GM08714 (cell line): ENCODE data around the gene CHST1.

Source experiments
- H3K4me3 ChIP-seq: fragments of 200-500 bp; sonication (Bioruptor generic); 2 replicates; pipeline ENCODE4 v1.5.1; 2014; ENCODE audit warnings: mild to moderate bottlenecking, low read length, inconsistent platforms
- ZNF274 ChIP-seq: IDR thresholded peaks from 2 replicates; pipeline ENCODE4 v1.6.1; 2012; ENCODE audit warnings: mild to moderate bottlenecking, low read depth, low read length

Gene CHST1

DNA sequence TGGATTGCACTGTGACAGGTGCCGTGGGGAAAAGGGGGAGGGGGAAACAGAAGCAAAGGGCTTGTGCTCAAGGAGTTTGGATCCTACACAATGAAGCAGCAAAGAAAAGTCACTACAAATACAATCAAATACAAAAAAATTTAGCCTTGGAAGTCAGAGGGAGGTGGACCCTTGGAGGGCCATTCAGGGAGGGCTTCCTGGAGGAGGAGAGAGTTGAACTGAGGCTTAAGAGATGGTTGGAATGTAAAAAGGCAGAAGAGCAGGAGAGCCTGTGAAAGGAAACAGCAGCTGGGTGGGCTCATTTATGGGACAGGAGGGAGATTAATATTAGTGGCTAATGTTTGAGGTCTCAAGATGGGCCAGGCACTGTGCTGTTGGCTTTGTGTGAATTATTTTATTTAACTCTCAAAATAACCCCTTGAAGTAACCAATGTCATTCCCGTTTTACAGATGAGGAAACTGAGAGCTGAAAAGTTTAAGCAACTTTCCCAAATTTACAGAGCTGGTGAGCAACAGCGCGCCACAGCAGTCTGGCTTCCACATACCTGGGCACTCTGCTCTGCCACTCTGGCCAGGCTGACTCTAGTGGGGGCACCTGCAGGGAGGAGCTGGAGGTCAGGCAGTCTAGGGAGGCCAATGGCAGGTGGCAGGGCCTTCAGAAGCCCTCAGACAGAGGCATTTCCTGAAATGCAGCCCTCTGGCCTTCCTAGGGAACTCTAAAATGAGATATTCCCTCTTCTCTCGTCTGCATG is 2.7 kb upstream of the CHST1 start:
- H3K4me3 ChIP-seq, result no peak overlapping the region
- no peak for TF ChIP-seq ZNF274

DNA sequence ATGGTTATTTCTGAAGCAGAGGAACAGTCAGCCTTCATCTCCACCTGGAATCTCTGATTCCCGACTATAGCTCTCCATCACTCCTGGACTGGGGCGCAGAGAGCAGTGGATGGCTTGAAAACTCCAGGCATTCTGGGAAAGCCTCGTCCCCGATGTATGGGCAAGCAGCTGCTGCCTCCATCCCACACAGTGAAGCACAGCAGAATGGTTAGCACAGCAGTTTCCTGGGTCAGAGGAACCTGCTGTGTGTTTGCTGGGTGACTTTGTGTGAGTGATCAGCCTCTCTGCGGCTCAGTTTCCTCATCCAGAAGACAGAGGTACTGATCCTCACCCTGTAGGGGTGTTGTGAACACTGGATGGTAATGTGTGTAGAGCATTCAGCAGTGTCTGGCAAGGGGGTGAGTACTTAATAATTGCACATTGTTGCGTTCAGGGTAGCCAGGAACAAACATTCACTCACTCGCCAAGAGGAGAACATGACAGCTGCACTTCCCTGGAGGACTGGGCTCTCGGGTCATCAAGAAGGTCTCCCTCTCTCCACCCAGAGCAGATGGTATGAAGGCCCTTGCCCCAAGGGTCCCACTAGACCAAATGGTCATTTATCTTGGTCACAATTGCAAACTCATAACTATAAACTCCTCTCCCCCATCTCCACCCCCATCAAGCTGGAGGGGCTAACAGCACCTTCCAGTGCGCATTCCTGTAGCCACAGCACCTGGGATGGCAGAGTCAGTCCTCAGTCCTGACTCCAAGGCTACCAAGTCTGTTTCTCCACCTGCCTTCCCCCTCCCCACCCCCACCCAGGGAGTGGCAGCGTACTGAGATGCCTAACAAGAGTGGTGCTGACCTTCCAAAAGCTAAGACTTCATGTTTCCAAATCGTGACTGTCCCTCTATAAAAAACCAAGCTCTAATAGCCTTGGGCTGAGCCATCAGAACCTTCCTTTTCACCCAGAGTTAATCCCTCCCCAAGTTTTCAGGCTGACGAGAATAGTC is 1.5 kb upstream of the CHST1 start:
- no peak for TF ChIP-seq ZNF274
- no peak overlapping the region for H3K4me3 ChIP-seq

DNA sequence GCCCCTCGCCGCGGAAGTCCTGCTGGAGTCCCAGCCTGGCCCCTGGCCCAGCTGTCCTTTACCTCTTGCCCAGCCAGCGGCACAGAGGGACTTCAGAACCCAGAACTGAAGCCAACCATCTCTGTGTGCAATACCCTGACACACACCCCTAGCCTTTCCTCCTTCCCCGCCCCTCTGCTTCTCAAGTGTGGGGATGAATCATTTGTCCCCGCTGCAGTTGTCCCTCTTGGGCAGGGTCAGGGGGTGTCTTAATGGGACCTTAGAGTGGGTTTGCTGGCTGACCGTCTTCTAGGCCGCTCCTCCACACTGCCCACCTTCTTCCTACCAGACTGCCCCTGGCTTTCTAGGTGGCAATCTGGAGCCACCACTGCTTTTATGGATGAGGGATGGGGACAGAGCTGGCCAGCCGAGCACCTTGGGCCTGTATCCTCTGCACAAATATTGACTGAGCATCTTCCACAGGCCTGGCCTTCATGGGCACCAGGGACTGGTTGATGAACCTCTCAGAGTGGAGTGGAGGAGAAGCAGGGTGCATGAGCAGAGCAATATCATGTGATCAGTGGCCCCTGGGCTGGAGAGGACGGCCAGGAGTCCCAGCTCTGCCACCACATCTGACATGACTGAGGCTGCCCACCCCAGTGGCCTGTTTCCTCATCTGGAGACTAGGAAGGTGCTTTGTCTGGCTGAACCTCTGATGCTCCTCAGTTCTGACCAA is 668 bp upstream of the CHST1 start:
- H3K4me3 ChIP-seq, result no peak overlapping the region

DNA sequence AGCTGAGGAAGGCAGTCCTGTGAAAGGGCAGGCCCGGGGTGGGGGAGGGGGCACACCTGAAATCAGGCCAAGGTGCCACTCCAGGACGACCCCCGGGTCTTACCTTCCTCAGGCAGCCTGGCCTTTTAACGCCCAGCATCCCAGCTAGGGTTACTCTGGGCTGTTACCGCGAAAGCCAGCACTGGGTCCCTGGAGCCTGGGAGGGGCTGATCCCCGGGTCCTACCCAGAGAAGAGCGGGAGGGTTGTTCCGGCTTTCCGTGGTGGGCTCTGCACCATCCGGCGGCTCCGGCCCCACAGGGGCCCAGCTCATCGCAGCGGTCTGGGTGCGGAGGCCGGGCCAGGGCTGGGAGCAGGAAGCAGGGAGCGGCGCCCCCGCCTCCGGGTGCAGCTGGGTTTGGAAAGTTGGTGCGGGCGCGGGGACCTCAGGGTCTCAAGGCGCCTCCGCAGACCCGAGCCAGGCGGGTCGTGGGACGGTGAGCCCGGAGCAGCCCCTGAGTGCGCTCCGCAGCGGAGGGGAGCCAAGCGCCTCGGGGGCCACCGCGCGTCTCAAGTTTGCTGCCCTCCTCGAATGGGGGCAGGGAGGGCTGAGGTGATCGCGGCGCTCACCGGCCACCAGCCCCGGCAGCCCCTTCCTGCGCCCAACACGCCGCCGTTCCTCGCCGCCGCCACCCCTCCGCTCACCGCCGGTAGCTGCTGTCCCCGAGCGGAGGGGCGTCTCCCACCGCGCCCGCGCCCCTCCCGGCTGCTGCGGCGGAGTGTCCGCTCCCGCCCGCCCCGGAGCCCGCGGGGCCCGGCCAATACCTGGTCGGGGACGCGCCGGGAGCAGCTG is 831 bp downstream of the CHST1 start:
- TF ChIP-seq ZNF274, result no peak
- H3K4me3 ChIP-seq, result no peak overlapping the region; the same call in 1 of the 2 replicates

More for the DNA sequence above, 668 bp upstream of the CHST1 start:
- TF ChIP-seq ZNF274, result no peak

DNA sequence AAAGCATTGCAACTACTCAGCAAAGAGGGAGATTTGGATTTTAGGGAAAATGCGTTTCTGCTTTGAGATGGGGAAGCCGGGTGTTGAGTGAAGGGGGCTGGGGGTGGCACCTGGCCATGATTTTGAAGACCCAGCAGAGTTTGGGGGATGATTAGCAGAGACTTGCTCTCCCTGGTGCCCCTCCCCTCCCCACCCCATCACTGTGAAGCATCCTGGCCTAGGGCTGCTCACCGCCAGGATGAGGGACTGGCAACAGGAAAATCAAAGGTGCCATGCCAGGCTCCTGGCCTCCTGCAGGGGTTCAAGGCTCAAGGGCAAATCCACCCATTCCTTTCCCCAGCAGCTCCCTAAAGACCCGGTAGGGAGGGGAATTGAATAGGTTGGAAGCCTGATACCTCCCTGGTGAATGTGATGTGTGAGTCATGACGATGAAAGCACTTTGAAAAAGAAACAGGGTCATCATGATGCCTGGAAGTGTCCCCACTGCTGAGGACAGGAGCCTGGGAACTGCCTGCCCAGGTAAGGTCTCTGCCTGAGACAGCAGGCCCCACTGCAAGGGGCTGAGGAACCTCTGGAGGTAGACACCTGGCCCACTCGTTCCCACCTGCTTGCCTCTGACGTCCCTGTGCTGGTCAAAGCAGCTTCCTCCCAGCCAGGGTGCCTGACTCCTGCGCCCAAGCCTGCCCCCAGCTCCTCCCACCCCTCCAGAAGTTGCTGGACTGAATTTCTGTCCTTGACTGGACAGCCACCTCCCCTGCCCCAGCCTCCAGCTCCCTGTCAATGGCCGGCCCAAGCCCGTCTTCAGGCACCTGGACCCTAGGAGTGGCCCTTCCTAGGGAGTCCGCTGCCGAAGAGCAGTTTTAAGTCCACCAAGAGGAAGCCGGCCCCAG is 1.7 kb downstream of the CHST1 start:
- TF ChIP-seq ZNF274, result no peak
- no peak overlapping the region for H3K4me3 ChIP-seq

DNA sequence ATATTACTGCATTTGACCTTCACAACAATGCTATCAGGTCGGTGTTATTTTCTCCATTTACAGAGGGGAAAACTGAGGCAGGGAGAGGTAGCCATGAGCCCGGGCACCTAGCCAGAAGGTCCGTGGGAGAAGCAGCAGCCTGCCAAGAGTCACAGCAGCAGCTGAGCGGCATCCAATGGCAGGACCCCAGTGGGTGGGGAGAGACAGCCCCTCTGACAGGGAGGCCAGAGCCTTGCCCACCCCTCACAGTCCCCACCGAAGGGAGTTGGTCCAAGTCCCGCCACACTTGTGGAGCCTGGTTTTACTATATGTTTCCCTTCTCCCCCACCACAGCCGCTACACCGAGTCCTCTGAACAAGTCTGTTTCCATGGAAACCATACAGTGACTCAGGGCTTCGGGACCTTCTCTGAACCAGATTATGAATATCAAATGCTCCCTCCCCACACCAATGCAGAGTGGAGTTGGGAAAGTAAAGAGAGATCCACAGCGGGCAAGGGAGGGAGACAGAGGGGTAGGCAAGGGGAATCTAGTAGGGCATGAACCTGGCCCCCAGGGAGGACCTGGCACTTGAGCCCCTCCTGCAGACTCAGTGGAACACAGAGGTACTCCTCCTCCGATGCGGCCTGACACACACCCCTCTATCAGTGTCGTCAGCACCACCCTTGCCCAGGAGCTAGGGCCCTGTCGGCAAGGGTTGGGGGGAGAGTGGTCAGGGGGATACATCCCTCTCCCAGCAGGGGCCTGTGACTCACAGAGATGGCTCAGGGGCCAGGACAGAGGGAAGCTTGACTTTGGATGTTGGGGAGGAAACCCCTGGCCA is 2.5 kb downstream of the CHST1 start:
- H3K4me3 ChIP-seq, result no peak overlapping the region
- TF ChIP-seq ZNF274, result no peak

DNA sequence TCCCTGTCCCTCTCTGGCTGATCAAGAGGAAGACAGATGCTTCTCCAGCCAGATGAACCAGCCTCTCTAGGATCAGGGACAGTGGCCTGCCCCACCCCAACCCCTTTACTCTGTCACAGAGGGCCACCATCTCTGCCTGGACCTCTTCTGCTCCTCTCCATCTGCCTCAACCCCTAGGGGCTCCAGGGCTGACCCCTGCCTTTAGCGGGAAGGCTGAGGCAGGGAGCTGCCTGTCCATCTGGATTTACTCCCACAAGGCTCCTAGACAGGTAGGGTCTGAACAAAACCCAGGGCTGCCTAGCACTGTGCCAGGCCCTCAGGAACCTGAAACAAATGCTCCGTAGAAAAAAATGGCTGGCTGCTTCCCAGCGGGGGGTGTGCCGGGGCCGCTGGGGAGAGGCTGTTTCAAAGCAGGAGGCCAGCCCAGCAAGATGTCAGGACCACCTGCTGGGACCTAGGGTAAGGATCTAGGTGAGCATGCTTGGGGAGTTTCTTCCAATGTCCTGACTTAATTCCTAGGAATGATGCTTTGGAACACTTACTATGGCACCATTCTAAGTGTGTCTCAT is 3.2 kb downstream of the CHST1 start:
- no peak overlapping the region for H3K4me3 ChIP-seq
- TF ChIP-seq ZNF274, result no peak

DNA sequence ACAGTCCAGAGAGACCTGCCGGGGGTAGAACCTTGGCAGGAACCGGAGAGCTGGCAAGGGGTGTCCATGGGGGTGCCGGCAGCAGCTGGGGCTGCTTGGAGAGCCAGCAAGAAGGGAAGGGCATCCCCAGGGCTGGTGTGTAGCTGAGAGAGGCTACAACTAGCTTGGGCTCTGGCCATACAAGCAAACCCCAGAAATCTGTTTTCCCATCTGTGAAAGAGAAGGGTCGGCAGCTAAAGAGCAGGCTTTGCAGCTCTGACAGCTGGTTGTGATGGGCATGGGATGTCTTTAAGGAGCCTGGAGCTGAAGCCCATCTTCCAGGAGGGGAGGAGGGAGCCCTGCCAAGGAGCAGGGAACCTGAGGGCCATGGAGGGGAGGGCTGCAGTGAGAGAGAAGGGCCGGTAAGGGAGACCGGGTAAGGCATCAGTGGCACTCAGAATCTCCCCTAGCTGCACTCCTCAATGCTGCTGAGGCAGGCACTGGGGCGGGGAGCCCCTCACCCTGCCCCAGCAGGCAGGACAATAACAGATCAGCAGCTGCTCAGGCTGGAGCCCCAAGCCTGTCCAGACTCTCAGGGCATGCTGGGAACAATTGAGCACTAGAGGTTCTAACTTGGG is 3.9 kb downstream of the CHST1 start:
- no peak overlapping the region for H3K4me3 ChIP-seq

DNA sequence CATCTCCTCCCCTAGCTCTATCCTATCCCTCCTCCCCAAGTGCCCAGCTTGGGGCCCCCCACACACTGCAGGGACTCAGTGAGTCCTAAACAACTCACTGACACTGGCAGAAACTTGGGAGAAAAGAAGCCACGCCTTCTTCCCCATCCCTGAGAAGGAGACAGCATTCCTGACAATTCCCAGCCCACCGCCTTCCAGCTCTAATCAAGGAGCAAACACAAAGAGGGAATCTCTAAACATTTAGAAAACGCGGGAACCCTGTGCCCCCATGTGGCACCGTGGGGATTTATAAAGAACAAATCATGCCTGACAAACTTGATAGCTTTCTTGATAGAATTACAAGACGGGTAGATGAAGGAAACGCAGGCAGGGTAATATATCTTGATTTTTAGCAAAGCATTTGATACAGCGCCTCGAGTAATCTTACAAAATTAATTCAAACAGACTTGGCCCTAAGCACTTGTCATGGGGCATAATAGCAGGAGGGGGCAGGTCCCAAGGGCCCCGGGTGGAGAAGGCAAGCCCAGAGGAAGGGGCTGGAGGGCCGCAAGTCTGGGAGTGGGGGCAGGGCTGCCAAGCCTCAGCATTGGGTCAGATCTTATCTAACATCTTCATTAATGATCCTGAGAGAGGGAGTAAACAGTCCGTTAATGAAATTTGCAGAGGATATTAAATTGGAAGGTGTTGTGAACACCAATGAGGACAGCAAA is 4.5 kb downstream of the CHST1 start:
- H3K4me3 ChIP-seq, result no peak overlapping the region
- no peak for TF ChIP-seq ZNF274

More for the DNA sequence above, 3.9 kb downstream of the CHST1 start:
- TF ChIP-seq ZNF274, result no peak

DNA sequence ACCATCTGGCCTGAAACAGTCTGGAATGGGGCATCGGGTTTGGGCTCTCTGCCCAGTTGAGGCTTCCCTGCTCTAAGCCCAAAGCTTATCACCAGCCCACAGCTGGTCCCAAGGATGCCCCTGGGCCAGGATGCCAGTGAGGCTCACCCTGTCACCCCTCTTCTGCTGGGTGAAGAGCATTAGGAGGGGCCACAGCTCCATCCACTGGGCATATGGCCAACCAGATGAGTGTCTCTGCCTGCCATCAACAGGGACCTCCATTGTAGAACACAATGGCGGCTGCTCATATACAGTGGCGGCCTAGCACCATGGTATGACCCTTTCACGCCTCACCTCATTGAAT is 5.6 kb downstream of the CHST1 start:
- no peak overlapping the region for H3K4me3 ChIP-seq
- TF ChIP-seq ZNF274, result no peak
